ENCODE measurements around the gene ATP6V1G1.

ATP6V1G1 gene

GRCh38 chr9:114613087-114613486, 25.5 kb downstream of the ATP6V1G1 start:
- peaks cover 23% of the 10 kb centered on the region; the same call in 1 of the 2 replicates for H4K20me1 ChIP-seq
- H3K27ac ChIP-seq, result peak overlapping the region; percentile 15; the same call in 1 of the 2 replicates
- H3K4me1 ChIP-seq, result peaks cover 62% of the 10 kb centered on the region
- H3K4me2 ChIP-seq, result peak overlapping the region; percentile 92
- H3K9ac ChIP-seq, result 0 out of 2 replicates have a peak overlapping the region, but pooled peaks have one; percentile 98
- H3K36me3 ChIP-seq, result peaks cover 14% of the 10 kb centered on the region; the same call in 1 of the 2 replicates
- H3K9me3 ChIP-seq, result no peaks in the 10 kb centered on the region
- no peak for TF ChIP-seq Cebpa-rat (IDR thresholded peaks at IDR 0.05)
- H3K4me3 ChIP-seq, result no peak overlapping the region
- H3K27me3 ChIP-seq, result no peaks in the 10 kb centered on the region

GRCh38 chr9:114613919-114614318, 26.4 kb downstream of the ATP6V1G1 start:
- peaks cover 23% of the 10 kb centered on the region; the same call in 1 of the 2 replicates for H4K20me1 ChIP-seq
- no peak for TF ChIP-seq Cebpa-rat (IDR thresholded peaks at IDR 0.05)
- no peaks in the 10 kb centered on the region for H3K27me3 ChIP-seq
- H3K4me3 ChIP-seq, result no peak overlapping the region
- H3K36me3 ChIP-seq, result peaks cover 19% of the 10 kb centered on the region; the same call in 1 of the 2 replicates
- H3K4me2 ChIP-seq, result peak overlapping the region; percentile 92
- no peak overlapping the region for H3K9ac ChIP-seq
- H3K4me1 ChIP-seq, result peaks cover 70% of the 10 kb centered on the region
- no peaks in the 10 kb centered on the region for H3K9me3 ChIP-seq
- no peak overlapping the region for H3K27ac ChIP-seq

GRCh38 chr9:114614373-114614772, 26.8 kb downstream of the ATP6V1G1 start:
- Histone ChIP-seq H3K9ac (no peak overlapping the region), H3K4me3 (no peak overlapping the region), H4K20me1 (peaks cover 23% of the 10 kb centered on the region; the same call in 1 of the 2 replicates)

GRCh38 chr9:114616684-114617520, 29.3 kb downstream of the ATP6V1G1 start:
- no peak overlapping the region for H3K4me3 ChIP-seq
- no peak for TF ChIP-seq Cebpa-rat (IDR thresholded peaks at IDR 0.05)
- H3K4me2 ChIP-seq, result peak overlapping the region; percentile 91
- H3K9ac ChIP-seq, result peak overlapping the region; percentile 73
- H3K27ac ChIP-seq, result peak overlapping the region; percentile 82
- H3K27me3 ChIP-seq, result no peaks in the 10 kb centered on the region
- H3K4me1 ChIP-seq, result peaks cover 69% of the 10 kb centered on the region
- H3K9me3 ChIP-seq, result no peaks in the 10 kb centered on the region
- H4K20me1 ChIP-seq, result peaks cover 33% of the 10 kb centered on the region; the same call in 1 of the 2 replicates
- H3K36me3 ChIP-seq, result peaks cover 37% of the 10 kb centered on the region

More at GRCh38 chr9:114614373-114614772, 26.8 kb downstream of the ATP6V1G1 start:
- no peak for TF ChIP-seq Cebpa-rat (IDR thresholded peaks at IDR 0.05)
- H3K4me2 ChIP-seq, result peak overlapping the region; percentile 92; the same call in 1 of the 2 replicates
- H3K36me3 ChIP-seq, result peaks cover 19% of the 10 kb centered on the region; the same call in 1 of the 2 replicates
- no peaks in the 10 kb centered on the region for H3K27me3 ChIP-seq
- H3K27ac ChIP-seq, result no peak overlapping the region
- H3K4me1 ChIP-seq, result peaks cover 75% of the 10 kb centered on the region
- no peaks in the 10 kb centered on the region for H3K9me3 ChIP-seq

GRCh38 chr9:114619191-114619761, 31.7 kb downstream of the ATP6V1G1 start:
- peak overlapping the region; percentile 91 for H3K4me2 ChIP-seq
- H3K4me3 ChIP-seq, result peak overlapping the region; percentile 56
- H3K4me1 ChIP-seq, result peaks cover 47% of the 10 kb centered on the region
- H3K36me3 ChIP-seq, result peaks cover 59% of the 10 kb centered on the region
- H3K9me3 ChIP-seq, result no peaks in the 10 kb centered on the region
- H3K27me3 ChIP-seq, result no peaks in the 10 kb centered on the region
- TF ChIP-seq Cebpa-rat (IDR thresholded peaks at IDR 0.05), result no peak
- peak overlapping the region; percentile 75 for H3K9ac ChIP-seq
- peaks cover 42% of the 10 kb centered on the region; the same call in 1 of the 2 replicates for H4K20me1 ChIP-seq
- H3K27ac ChIP-seq, result peak overlapping the region; percentile 82

- TF ChIP-seq Cebpa-rat (IDR thresholded peaks at IDR 0.05), result no peak
- H3K4me2 ChIP-seq, result no peak overlapping the region
- H3K27ac ChIP-seq, result no peak overlapping the region
- no peaks in the 10 kb centered on the region for H3K27me3 ChIP-seq
- H3K36me3 ChIP-seq, result peaks cover 74% of the 10 kb centered on the region
- H4K20me1 ChIP-seq, result peaks cover 50% of the 10 kb centered on the region; the same call in 1 of the 2 replicates
- H3K4me1 ChIP-seq, result peaks cover 38% of the 10 kb centered on the region
- H3K9me3 ChIP-seq, result no peaks in the 10 kb centered on the region
- no peak overlapping the region for H3K9ac ChIP-seq
- no peak overlapping the region for H3K4me3 ChIP-seq
These were observed 34.0 kb downstream of the ATP6V1G1 start for GRCh38 chr9:114621561-114621960.

GRCh38 chr9:114621975-114622609, 34.5 kb downstream of the ATP6V1G1 start:
- Histone ChIP-seq H3K36me3 (peaks cover 80% of the 10 kb centered on the region), H3K9me3 (no peaks in the 10 kb centered on the region), H3K27me3 (no peaks in the 10 kb centered on the region), H3K4me3 (no peak overlapping the region), H3K9ac (no peak overlapping the region), H4K20me1 (peaks cover 50% of the 10 kb centered on the region; the same call in 1 of the 2 replicates), H3K4me2 (no peak overlapping the region), H3K27ac (no peak overlapping the region), H3K4me1 (peaks cover 32% of the 10 kb centered on the region)
- no peak for TF ChIP-seq Cebpa-rat (IDR thresholded peaks at IDR 0.05)

GRCh38 chr9:114624677-114625076, 37.1 kb downstream of the ATP6V1G1 start:
- H3K4me2 ChIP-seq, result no peak overlapping the region
- H3K36me3 ChIP-seq, result peaks cover 96% of the 10 kb centered on the region
- no peak overlapping the region for H3K9ac ChIP-seq
- H3K27ac ChIP-seq, result no peak overlapping the region
- H3K9me3 ChIP-seq, result no peaks in the 10 kb centered on the region
- no peaks in the 10 kb centered on the region for H3K27me3 ChIP-seq
- peaks cover 7% of the 10 kb centered on the region for H3K4me1 ChIP-seq
- TF ChIP-seq Cebpa-rat (IDR thresholded peaks at IDR 0.05), result no peak
- no peak overlapping the region for H3K4me3 ChIP-seq
- H4K20me1 ChIP-seq, result peaks cover 66% of the 10 kb centered on the region

GRCh38 chr9:114626415-114627020, 38.9 kb downstream of the ATP6V1G1 start:
- no peaks in the 10 kb centered on the region for H3K27me3 ChIP-seq
- H3K4me2 ChIP-seq, result no peak overlapping the region
- TF ChIP-seq Cebpa-rat (IDR thresholded peaks at IDR 0.05), result no peak
- H3K9me3 ChIP-seq, result no peaks in the 10 kb centered on the region
- H3K27ac ChIP-seq, result no peak overlapping the region
- peaks cover 100% of the 10 kb centered on the region for H3K36me3 ChIP-seq
- H3K9ac ChIP-seq, result no peak overlapping the region
- no peak overlapping the region for H3K4me3 ChIP-seq
- no peaks in the 10 kb centered on the region for H3K4me1 ChIP-seq
- H4K20me1 ChIP-seq, result peaks cover 76% of the 10 kb centered on the region
